Thymus (tissue), 11 donors: ENCODE results near the gene NGLY1. TPM values are rescaled to one million over a fixed set of nuclear protein-coding genes. Genes with fewer than 3 reads are reported as not detected.

Experiments
- DNase-seq, 9 donors: peaks; one replicate each; pipeline ENCODE4 v3.0.0-alpha.2; 2013; ENCODE audit warnings: low spot score in 9 of 9, low read depth in 6 of 9, missing footprints in 1 of 9
- H3K27ac ChIP-seq, 2 donors: one replicate each; pipeline ENCODE4 v1.5.1; 2013; ENCODE audit warnings: control low read depth in 1 of 2, low read depth in 1 of 2, low read length in 1 of 2, mild to moderate bottlenecking in 1 of 2, moderate library complexity in 1 of 2
- H3K27me3 ChIP-seq, 2 donors: one replicate each; pipeline ENCODE4 v1.5.1; 2013; ENCODE audit warnings: low read length in 1 of 2; ENCODE audit not compliant: control insufficient read depth in 2 of 2, insufficient read depth in 1 of 2
- H3K36me3 ChIP-seq, 2 donors: one replicate each; pipeline ENCODE4 v1.5.1; 2013; ENCODE audit warnings: low read length in 1 of 2, mild to moderate bottlenecking in 1 of 2, moderate library complexity in 1 of 2; ENCODE audit not compliant: control insufficient read depth in 2 of 2, insufficient read depth in 2 of 2
- H3K4me1 ChIP-seq, 2 donors: one replicate each; pipeline ENCODE4 v1.5.1; 2013; ENCODE audit warnings: low read length in 2 of 2; ENCODE audit not compliant: control insufficient read depth in 2 of 2, insufficient read depth in 2 of 2
- H3K4me3 ChIP-seq, 2 donors: one replicate each; pipeline ENCODE4 v1.5.1; 2013; ENCODE audit warnings: low read length in 2 of 2, control low read depth in 1 of 2, mild to moderate bottlenecking in 1 of 2
- H3K9me3 ChIP-seq, 2 donors: one replicate each; pipeline ENCODE4 v1.5.1; 2013; ENCODE audit warnings: low read length in 1 of 2, mild to moderate bottlenecking in 1 of 2; ENCODE audit not compliant: control insufficient read depth in 2 of 2, insufficient read depth in 1 of 2
- WGBS: extraction: QIAGEN DNeasy Blood & Tissue Kit; methylation state at CpG from one replicate; pipeline ENCODE4 v1.1.7; 2013; 5-methylcytosine and 5-hydroxymethylcytosine counted together
- polyA plus RNA-seq: library from polyadenylated mRNA; stranded (reverse); fragments of 200-250 nt; gene quantifications from one replicate; pipeline ENCODE4 v1.2.3, GENCODE V29; 2013
- total RNA-seq: library from RNA; stranded (reverse); fragments of 120-200 nt; gene quantifications from one replicate; pipeline ENCODE4 v1.2.4, GENCODE V29; 2013
- donor health status: healthy.

NGLY1 gene
- total and polyA plus RNA-seq, 2 donors: 62.2 to 73.4 TPM

- peaks cover 6 to 35% of the 10 kb centered on the region in 2 donors for H3K36me3 ChIP-seq
- no peak overlapping the region for H3K4me3 ChIP-seq
Observed at GRCh38 chr3:25744470-25744869, 38.8 kb downstream of the NGLY1 start.

GRCh38 chr3:25728101-25728500 lies 55.1 kb downstream of the NGLY1 start:
- H3K4me3 ChIP-seq: no peak overlapping the region
- no peaks in the 10 kb centered on the region for H3K4me1 ChIP-seq
- no peak for DNase-seq
- H3K36me3 ChIP-seq: peaks cover 18 to 46% of the 10 kb centered on the region in 2 donors
- no peaks in the 10 kb centered on the region for H3K27me3 ChIP-seq
- H3K27ac ChIP-seq: no peak overlapping the region
- H3K9me3 ChIP-seq: no peaks in the 10 kb centered on the region

More at GRCh38 chr3:25744470-25744869, 38.8 kb downstream of the NGLY1 start:
- 96% methylated on average over 3 of the region's 3 CpGs for WGBS
- no peak for DNase-seq
- Histone ChIP-seq H3K27me3 (no peaks in the 10 kb centered on the region), H3K27ac (no peak overlapping the region), H3K4me1 (no peaks in the 10 kb centered on the region), H3K9me3 (no peaks in the 10 kb centered on the region)

- Histone ChIP-seq H3K27ac (no peak overlapping the region), H3K9me3 (no peaks in the 10 kb centered on the region), H3K4me1 (no peaks in the 10 kb centered on the region), H3K27me3 (no peaks in the 10 kb centered on the region), H3K36me3 (peaks cover 13 to 40% of the 10 kb centered on the region in 2 donors), H3K4me3 (no peak overlapping the region)
- no peak for DNase-seq
- WGBS: 97% methylated on average over 6 of the region's 6 CpGs
Observed at GRCh38 chr3:25727316-25727715, 55.9 kb downstream of the NGLY1 start.

- peaks cover 13 to 28% of the 10 kb centered on the region in 2 donors for H3K36me3 ChIP-seq
- 98% methylated on average over 3 of the region's 3 CpGs for whole genome bisulfite sequencing
Observed at GRCh38 chr3:25725810-25726209, 57.4 kb downstream of the NGLY1 start.

GRCh38 chr3:25724948-25725645 lies 58.1 kb downstream of the NGLY1 start:
- no peaks in the 10 kb centered on the region for H3K4me1 ChIP-seq
- WGBS: 100% methylated on average over 2 of the region's 2 CpGs
- DNase-seq: no peak
- no peak overlapping the region for H3K4me3 ChIP-seq
- peaks cover 13 to 27% of the 10 kb centered on the region in 2 donors for H3K36me3 ChIP-seq
- H3K27me3 ChIP-seq: no peaks in the 10 kb centered on the region
- H3K27ac ChIP-seq: no peak overlapping the region
- no peaks in the 10 kb centered on the region for H3K9me3 ChIP-seq

More at GRCh38 chr3:25725810-25726209, 57.4 kb downstream of the NGLY1 start:
- Histone ChIP-seq H3K4me1 (no peaks in the 10 kb centered on the region), H3K9me3 (no peaks in the 10 kb centered on the region), H3K27ac (no peak overlapping the region), H3K4me3 (no peak overlapping the region), H3K27me3 (no peaks in the 10 kb centered on the region)
- DNase-seq: no peak

- WGBS: 100% methylated on average over 2 of the region's 2 CpGs
- Histone ChIP-seq H3K4me1 (no peaks in the 10 kb centered on the region), H3K27ac (no peak overlapping the region), H3K27me3 (no peaks in the 10 kb centered on the region), H3K4me3 (no peak overlapping the region), H3K9me3 (no peaks in the 10 kb centered on the region), H3K36me3 (peaks cover 10 to 20% of the 10 kb centered on the region in 2 donors)
- no peak for DNase-seq
Observed at GRCh38 chr3:25723802-25724201, 59.4 kb downstream of the NGLY1 start.

- H3K27ac ChIP-seq: no peak overlapping the region
- no peak for DNase-seq
- H3K4me3 ChIP-seq: no peak overlapping the region
- H3K4me1 ChIP-seq: no peaks in the 10 kb centered on the region
- no peaks in the 10 kb centered on the region for H3K27me3 ChIP-seq
- no peaks in the 10 kb centered on the region for H3K9me3 ChIP-seq
- H3K36me3 ChIP-seq: peaks cover 0 to 9% of the 10 kb centered on the region in 2 donors
- 98% methylated on average over 1 of the region's 1 CpG for WGBS
Observed at GRCh38 chr3:25719321-25719720, 63.9 kb downstream of the NGLY1 start.

GRCh38 chr3:25713341-25713985 lies 69.8 kb downstream of the NGLY1 start:
- H3K9me3 ChIP-seq: no peaks in the 10 kb centered on the region
- H3K27me3 ChIP-seq: no peaks in the 10 kb centered on the region
- DNase-seq: no peak
- H3K4me1 ChIP-seq: no peaks in the 10 kb centered on the region
- peaks cover 0 to 8% of the 10 kb centered on the region in 2 donors for H3K36me3 ChIP-seq
- no peak overlapping the region for H3K27ac ChIP-seq
- H3K4me3 ChIP-seq: no peak overlapping the region
- 94% methylated on average over 11 of the region's 11 CpGs for WGBS

GRCh38 chr3:25711090-25711489 lies 72.2 kb downstream of the NGLY1 start:
- WGBS: 99% methylated on average over 2 of the region's 2 CpGs
- no peaks in the 10 kb centered on the region for H3K9me3 ChIP-seq
- no peak for DNase-seq

More at GRCh38 chr3:25711090-25711489, 72.2 kb downstream of the NGLY1 start:
- H3K27ac ChIP-seq: no peak overlapping the region
- no peaks in the 10 kb centered on the region for H3K36me3 ChIP-seq
- H3K4me3 ChIP-seq: no peak overlapping the region
- no peaks in the 10 kb centered on the region for H3K4me1 ChIP-seq
- H3K27me3 ChIP-seq: no peaks in the 10 kb centered on the region
